ENCODE data around the gene REXO5.
A peak's percentile ranks its signal among the peaks of the same experiment; 100 is the strongest.

Gene REXO5

DNA sequence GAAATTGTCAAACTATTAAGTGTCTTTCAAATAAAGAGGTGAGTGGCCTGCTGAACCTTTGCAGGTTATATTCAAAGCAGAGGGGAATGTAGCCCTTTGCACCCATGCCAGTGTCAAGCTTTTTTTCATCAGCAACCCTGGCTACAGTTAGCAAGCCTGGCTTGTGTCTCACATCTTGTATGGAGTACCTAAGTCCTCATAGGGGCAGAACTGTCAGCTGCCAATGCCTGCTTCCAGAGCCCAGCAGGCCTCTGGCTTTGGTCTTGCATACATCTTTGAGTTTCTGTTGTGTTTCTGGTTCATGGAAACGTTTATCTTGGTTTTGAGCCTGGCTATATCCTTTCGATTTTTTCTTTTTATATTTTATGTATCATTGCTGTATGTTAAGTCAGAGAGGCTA lies 26.8 kb downstream of the REXO5 start:
- Histone ChIP-seq H3K36me3 (ENCODE audit: insufficient read depth) (no peaks in the 10 kb centered on the region), H3K9ac (no peak overlapping the region), H3K79me2 (ENCODE audit: insufficient read depth, low read depth) (no peaks in the 10 kb centered on the region), H3K4me3 (IDR thresholded peaks at IDR 0.05; ENCODE audit: insufficient read depth, low read depth, low read length) (no peak overlapping the region), H3K27ac (no peak overlapping the region), H3K27me3 (ENCODE audit: insufficient read depth, low read depth) (no peaks in the 10 kb centered on the region), H4K20me1 (ENCODE audit: insufficient read depth) (no peaks in the 10 kb centered on the region), H2AFZ (ENCODE audit: low read depth) (no peak overlapping the region), H3K4me1 (ENCODE audit: low read depth, poor library complexity, severe bottlenecking) (no peaks in the 10 kb centered on the region), H3K4me2 (no peak overlapping the region)
- TF ChIP-seq, protein P1, sequence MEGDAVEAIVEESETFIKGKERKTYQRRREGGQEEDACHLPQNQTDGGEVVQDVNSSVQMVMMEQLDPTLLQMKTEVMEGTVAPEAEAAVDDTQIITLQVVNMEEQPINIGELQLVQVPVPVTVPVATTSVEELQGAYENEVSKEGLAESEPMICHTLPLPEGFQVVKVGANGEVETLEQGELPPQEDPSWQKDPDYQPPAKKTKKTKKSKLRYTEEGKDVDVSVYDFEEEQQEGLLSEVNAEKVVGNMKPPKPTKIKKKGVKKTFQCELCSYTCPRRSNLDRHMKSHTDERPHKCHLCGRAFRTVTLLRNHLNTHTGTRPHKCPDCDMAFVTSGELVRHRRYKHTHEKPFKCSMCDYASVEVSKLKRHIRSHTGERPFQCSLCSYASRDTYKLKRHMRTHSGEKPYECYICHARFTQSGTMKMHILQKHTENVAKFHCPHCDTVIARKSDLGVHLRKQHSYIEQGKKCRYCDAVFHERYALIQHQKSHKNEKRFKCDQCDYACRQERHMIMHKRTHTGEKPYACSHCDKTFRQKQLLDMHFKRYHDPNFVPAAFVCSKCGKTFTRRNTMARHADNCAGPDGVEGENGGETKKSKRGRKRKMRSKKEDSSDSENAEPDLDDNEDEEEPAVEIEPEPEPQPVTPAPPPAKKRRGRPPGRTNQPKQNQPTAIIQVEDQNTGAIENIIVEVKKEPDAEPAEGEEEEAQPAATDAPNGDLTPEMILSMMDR (conservative IDR thresholded peaks at IDR 0.05; ENCODE audit: low read depth, low read length): no peak

DNA sequence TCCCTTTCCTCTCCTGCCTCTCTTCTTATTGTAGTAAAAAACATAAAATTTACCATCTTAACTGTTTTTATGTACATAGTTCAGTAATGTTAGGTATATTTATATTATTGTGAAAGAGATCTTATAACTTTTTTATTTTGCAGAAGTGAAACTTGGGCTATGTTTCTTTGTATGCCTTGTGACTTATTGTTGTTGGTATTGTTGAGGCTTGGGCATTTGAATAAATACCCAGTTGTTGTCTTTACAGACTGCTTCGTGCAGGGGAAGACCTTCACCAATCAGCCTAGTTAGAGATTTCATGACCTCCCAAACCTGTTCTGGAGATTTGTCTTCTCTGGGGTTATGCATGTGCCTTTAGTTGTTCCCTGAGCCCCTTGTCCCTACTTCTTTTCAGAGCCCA lies 31.9 kb downstream of the REXO5 start:
- H3K9ac ChIP-seq: no peak overlapping the region

DNA sequence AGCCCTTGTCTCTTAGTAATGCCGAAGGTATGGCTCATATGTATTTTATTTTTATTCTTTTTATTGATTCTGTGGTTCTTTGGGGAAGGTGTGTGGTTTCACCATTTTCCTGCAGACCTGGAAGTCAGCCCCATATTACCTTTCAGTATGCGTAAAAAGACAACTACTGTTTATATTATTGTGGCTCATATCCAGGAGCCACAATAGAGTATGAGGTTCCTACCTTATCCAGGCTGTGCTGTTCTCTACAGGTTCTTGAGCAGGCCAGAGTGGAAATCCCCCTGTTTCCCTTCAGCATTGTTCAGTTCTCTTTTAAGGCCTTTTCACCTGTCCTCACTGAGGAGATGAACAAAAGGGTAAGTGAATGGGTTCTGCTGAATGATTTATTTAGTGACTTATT lies 33.2 kb downstream of the REXO5 start:
- Histone ChIP-seq H3K27me3 (ENCODE audit: insufficient read depth, low read depth) (no peaks in the 10 kb centered on the region), H3K4me2 (peak overlapping the region; percentile 3; the same call in 1 of the 2 replicates), H2AFZ (ENCODE audit: low read depth) (no peak overlapping the region), H3K4me3 (IDR thresholded peaks at IDR 0.05; ENCODE audit: insufficient read depth, low read depth, low read length) (no peak overlapping the region), H3K9ac (no peak overlapping the region), H4K20me1 (ENCODE audit: insufficient read depth) (no peaks in the 10 kb centered on the region), H3K36me3 (ENCODE audit: insufficient read depth) (no peaks in the 10 kb centered on the region), H3K27ac (no peak overlapping the region), H3K4me1 (ENCODE audit: low read depth, poor library complexity, severe bottlenecking) (peaks cover 27% of the 10 kb centered on the region), H3K79me2 (ENCODE audit: insufficient read depth, low read depth) (no peaks in the 10 kb centered on the region)
- TF ChIP-seq, protein P1 (conservative IDR thresholded peaks at IDR 0.05; ENCODE audit: low read depth, low read length): no peak

More for the DNA sequence above, 31.9 kb downstream of the REXO5 start:
- H3K4me3 ChIP-seq (IDR thresholded peaks at IDR 0.05; ENCODE audit: insufficient read depth, low read depth, low read length): no peak overlapping the region
- no peak overlapping the region for H3K27ac ChIP-seq
- H3K79me2 ChIP-seq (ENCODE audit: insufficient read depth, low read depth): no peaks in the 10 kb centered on the region
- H3K4me2 ChIP-seq: no peak overlapping the region
- peaks cover 14% of the 10 kb centered on the region for H3K4me1 ChIP-seq (ENCODE audit: low read depth, poor library complexity, severe bottlenecking)
- no peaks in the 10 kb centered on the region for H3K27me3 ChIP-seq (ENCODE audit: insufficient read depth, low read depth)
- TF ChIP-seq, protein P1 (conservative IDR thresholded peaks at IDR 0.05; ENCODE audit: low read depth, low read length): no peak
- H4K20me1 ChIP-seq (ENCODE audit: insufficient read depth): no peaks in the 10 kb centered on the region
- H2AFZ ChIP-seq (ENCODE audit: low read depth): no peak overlapping the region
- H3K36me3 ChIP-seq (ENCODE audit: insufficient read depth): no peaks in the 10 kb centered on the region

DNA sequence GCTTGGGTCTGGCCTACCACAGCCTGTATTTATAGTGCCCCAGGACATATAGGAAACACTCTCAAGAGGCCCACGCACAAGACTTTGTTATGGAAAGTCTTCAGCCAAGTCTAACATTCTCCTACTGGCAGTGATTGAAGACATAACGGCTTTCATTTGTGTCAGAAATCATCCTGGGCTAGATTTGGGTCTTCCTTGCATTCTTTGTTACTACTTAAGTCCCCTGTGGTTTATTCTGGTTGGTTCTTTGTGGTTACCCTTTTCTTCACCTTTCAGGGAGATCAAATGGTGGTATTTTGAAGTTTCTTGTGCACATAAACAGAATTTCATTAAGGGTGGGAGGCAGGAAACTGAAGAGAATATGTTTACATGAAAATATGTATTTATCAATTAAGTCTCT lies 37.7 kb downstream of the REXO5 start:
- Histone ChIP-seq H3K4me2 (peak overlapping the region; percentile 52; the same call in 1 of the 2 replicates), H3K27ac (no peak overlapping the region), H3K4me3 (IDR thresholded peaks at IDR 0.05; ENCODE audit: insufficient read depth, low read depth, low read length) (no peak overlapping the region), H3K9ac (no peak overlapping the region), H4K20me1 (ENCODE audit: insufficient read depth) (no peaks in the 10 kb centered on the region), H2AFZ (ENCODE audit: low read depth) (no peak overlapping the region), H3K36me3 (ENCODE audit: insufficient read depth) (no peaks in the 10 kb centered on the region), H3K4me1 (ENCODE audit: low read depth, poor library complexity, severe bottlenecking) (peaks cover 31% of the 10 kb centered on the region), H3K79me2 (ENCODE audit: insufficient read depth, low read depth) (no peaks in the 10 kb centered on the region), H3K27me3 (ENCODE audit: insufficient read depth, low read depth) (no peaks in the 10 kb centered on the region)
- TF ChIP-seq, protein P1 (conservative IDR thresholded peaks at IDR 0.05; ENCODE audit: low read depth, low read length): no peak

Measured in KMS-11 (cell line).